ENCODE data around the gene TTYH1. TPM values are rescaled to one million over a fixed set of nuclear protein-coding genes. Genes with fewer than 3 reads are reported as not detected.

The TTYH1 gene
- total and polyA plus RNA-seq, 9 of the 15 experiments (the other 6 are each of a cell fraction or from before 2014, with no cell fraction given): 0.08 TPM; not detected in 8

DNA sequence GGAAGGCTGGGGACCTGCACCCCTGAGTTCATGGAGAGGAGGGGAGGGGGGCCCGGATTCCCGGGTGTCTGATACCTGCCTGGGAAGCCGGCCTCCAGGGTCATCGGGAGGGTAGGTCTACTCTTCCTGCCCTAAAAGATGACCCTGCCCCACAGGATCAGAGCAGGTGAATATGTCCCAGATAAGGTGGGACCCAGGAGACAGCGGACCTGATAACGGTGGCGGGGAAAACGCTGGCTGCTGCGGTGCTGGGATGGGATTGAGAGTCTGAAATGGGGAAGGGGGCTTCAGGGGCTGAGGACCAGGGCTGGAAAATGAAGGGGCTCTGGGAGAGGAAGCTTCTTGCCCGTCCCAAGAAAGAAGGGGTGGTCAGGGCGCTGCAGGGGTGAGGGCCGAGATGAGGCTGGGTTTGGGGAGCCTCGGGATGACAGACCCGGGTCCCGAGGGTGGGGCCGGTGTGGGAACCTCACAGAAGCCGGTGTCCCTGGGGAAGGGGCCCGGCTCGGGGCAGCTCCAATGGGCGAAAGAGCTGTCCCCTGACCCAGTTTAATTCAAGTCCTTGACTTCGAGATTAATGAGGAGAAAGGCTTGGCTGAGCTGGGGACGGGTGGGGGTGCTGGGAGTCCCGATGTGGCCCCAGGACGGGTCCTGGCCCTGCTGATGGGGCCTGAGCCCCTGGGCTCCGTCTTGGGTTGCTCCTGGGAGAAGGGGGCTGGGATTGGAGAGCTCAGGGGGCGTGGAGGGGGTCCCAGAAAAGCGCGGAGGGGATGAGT is 823 bp downstream of the TTYH1 start:
- no peak for ATAC-seq
- 3% methylated on average over 20 of the region's 28 CpGs for WGBS (ENCODE audit: insufficient coverage, low coverage, missing lambda C conversion rate)
- no peak overlapping the region for H2AFZ ChIP-seq (ENCODE audit: low read depth, low read length)
- POLR2A ChIA-PET: no interaction called here
- peaks cover 0 to 33% of the 10 kb centered on the region in 2 experiments; a peak in 3 of 5 replicates for H3K4me1 ChIP-seq (replicated peaks in 1 of 2; ENCODE audit: control insufficient read depth in 2 of 2, insufficient read depth in 2 of 2, low read length in 2 of 2)
- in situ Hi-C loops (cut with MboI) (no loop called here), intact Hi-C loops (cut with micrococcal nuclease) (no loop called here)
- peak overlapping the region in 1 of 2 experiments; percentile 35; a peak in 1 of 4 replicates for H3K9ac ChIP-seq (ENCODE audit: insufficient read depth in 1 of 2, low read depth in 2 of 2, low read length in 2 of 2)
- TF ChIP-seq, protein P1, sequence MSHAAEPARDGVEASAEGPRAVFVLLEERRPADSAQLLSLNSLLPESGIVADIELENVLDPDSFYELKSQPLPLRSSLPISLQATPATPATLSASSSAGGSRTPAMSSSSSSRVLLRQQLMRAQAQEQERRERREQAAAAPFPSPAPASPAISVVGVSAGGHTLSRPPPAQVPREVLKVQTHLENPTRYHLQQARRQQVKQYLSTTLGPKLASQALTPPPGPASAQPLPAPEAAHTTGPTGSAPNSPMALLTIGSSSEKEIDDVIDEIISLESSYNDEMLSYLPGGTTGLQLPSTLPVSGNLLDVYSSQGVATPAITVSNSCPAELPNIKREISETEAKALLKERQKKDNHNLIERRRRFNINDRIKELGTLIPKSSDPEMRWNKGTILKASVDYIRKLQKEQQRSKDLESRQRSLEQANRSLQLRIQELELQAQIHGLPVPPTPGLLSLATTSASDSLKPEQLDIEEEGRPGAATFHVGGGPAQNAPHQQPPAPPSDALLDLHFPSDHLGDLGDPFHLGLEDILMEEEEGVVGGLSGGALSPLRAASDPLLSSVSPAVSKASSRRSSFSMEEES (CRISPR knock-in tag; IDR thresholded peaks at IDR 0.05): no peak
- TF ChIP-seq RBM25 (IDR thresholded peaks at IDR 0.05; ENCODE audit: low read depth, low read length, severe bottlenecking) (no peak), ZFPM2 (CRISPR knock-in tag; IDR thresholded peaks at IDR 0.05) (no peak), NCOR1 (IDR thresholded peaks at IDR 0.05) (no peak), NCOA4 (IDR thresholded peaks at IDR 0.05; ENCODE audit: partially characterized antibody) (no peak)
- TF ChIP-seq, protein P2, sequence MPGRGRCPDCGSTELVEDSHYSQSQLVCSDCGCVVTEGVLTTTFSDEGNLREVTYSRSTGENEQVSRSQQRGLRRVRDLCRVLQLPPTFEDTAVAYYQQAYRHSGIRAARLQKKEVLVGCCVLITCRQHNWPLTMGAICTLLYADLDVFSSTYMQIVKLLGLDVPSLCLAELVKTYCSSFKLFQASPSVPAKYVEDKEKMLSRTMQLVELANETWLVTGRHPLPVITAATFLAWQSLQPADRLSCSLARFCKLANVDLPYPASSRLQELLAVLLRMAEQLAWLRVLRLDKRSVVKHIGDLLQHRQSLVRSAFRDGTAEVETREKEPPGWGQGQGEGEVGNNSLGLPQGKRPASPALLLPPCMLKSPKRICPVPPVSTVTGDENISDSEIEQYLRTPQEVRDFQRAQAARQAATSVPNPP (IDR thresholded peaks at IDR 0.05; ENCODE audit: borderline replicate concordance, insufficient read depth, insufficient read length): no peak
- H3K4me2 ChIP-seq (ENCODE audit: insufficient read depth, low read length): no peak overlapping the region
- peaks cover 8 to 17% of the 10 kb centered on the region in 2 experiments for H3K27me3 ChIP-seq (ENCODE audit: control insufficient read depth in 2 of 2, insufficient read depth in 2 of 2, low read length in 2 of 2)
- no peak overlapping the region for H3K27ac ChIP-seq (ENCODE audit: extremely low read depth, low read depth, low read length)
- H4K20me1 ChIP-seq (replicated peaks; ENCODE audit: control insufficient read depth, insufficient read depth, low read length): peaks cover 5% of the 10 kb centered on the region; the same call in 1 of the 2 replicates
- no peaks in the 10 kb centered on the region for H3K79me2 ChIP-seq (ENCODE audit: control insufficient read depth, insufficient read depth, low read length)
- no peaks in the 10 kb centered on the region for H3K9me3 ChIP-seq (replicated peaks; ENCODE audit: control insufficient read depth, insufficient read depth, low read depth, low read length)
- DNase-seq (ENCODE audit: extremely low read depth in 1 of 4, low spot score in 3 of 4): peak in 2 of 4 experiments; percentile 5 to 6
- H3K4me3 ChIP-seq: no peak overlapping the region
- H3K9me1 ChIP-seq (ENCODE audit: control insufficient read depth, insufficient read depth, low read length): no peaks in the 10 kb centered on the region
- BruUV-seq (replicated peaks): no TSS peak
- FAIRE-seq: no peak
- CTCF ChIA-PET (ENCODE audit: low intra/inter-chr PET ratio): no interaction called here
- no peaks in the 10 kb centered on the region for H3K36me3 ChIP-seq (ENCODE audit: control insufficient read depth, insufficient read depth, low read length)

All from K562 (cell line).